Measurements from ENCODE around the gene FAM161B.
"Not testable (repeated sequence)": the region's sequence is repeated elsewhere in the genome, so short reads cannot be mapped to it uniquely, and the experiment has no call there.

The FAM161B gene

GRCh38 chr14:73895939-73896338 is 54.0 kb downstream of the FAM161B start:
- H3K27ac ChIP-seq (ENCODE audit: low read depth, low read length), result no peak overlapping the region
- peaks cover 67% of the 10 kb centered on the region for H3K36me3 ChIP-seq (ENCODE audit: control insufficient read depth, insufficient read depth, low read length)
- H3K9me3 ChIP-seq (ENCODE audit: control insufficient read depth, insufficient read depth, low read length), result no peaks in the 10 kb centered on the region
- H3K4me3 ChIP-seq (ENCODE audit: low read depth, low read length), result no peak overlapping the region
- H3K27me3 ChIP-seq (ENCODE audit: control insufficient read depth, insufficient read depth, low read length), result no peaks in the 10 kb centered on the region
- no peaks in the 10 kb centered on the region for H3K4me1 ChIP-seq (ENCODE audit: control insufficient read depth, insufficient read depth, low read length)
- H3K9ac ChIP-seq (ENCODE audit: low read depth, low read length), result no peak overlapping the region

- not testable (repeated sequence) for H3K4me3 ChIP-seq (ENCODE audit: low read depth, low read length); H3K27ac ChIP-seq (ENCODE audit: low read depth, low read length); H3K4me1 ChIP-seq (ENCODE audit: control insufficient read depth, insufficient read depth, low read length); H3K9me3 ChIP-seq (ENCODE audit: control insufficient read depth, insufficient read depth, low read length); H3K9ac ChIP-seq (ENCODE audit: low read depth, low read length); H3K27me3 ChIP-seq (ENCODE audit: control insufficient read depth, insufficient read depth, low read length)
- H3K36me3 ChIP-seq (ENCODE audit: control insufficient read depth, insufficient read depth, low read length), result peaks cover 64% of the 10 kb centered on the region
Measured at GRCh38 chr14:73894180-73894687, 55.7 kb downstream of the FAM161B start.

GRCh38 chr14:73889376-73889775 is 60.5 kb downstream of the FAM161B start:
- H3K4me3 ChIP-seq (ENCODE audit: low read depth, low read length), result no peak overlapping the region
- peaks cover 9% of the 10 kb centered on the region; the same call in 1 of the 2 replicates for H3K4me1 ChIP-seq (ENCODE audit: control insufficient read depth, insufficient read depth, low read length)
- H3K9ac ChIP-seq (ENCODE audit: low read depth, low read length), result no peak overlapping the region
- no peaks in the 10 kb centered on the region for H3K9me3 ChIP-seq (ENCODE audit: control insufficient read depth, insufficient read depth, low read length)
- no peak overlapping the region for H3K27ac ChIP-seq (ENCODE audit: low read depth, low read length)
- peaks cover 18% of the 10 kb centered on the region for H3K36me3 ChIP-seq (ENCODE audit: control insufficient read depth, insufficient read depth, low read length)
- H3K27me3 ChIP-seq (ENCODE audit: control insufficient read depth, insufficient read depth, low read length), result no peaks in the 10 kb centered on the region

- no peaks in the 10 kb centered on the region for H3K9me3 ChIP-seq (ENCODE audit: control insufficient read depth, insufficient read depth, low read length)
- H3K4me3 ChIP-seq (ENCODE audit: low read depth, low read length), result no peak overlapping the region
- no peaks in the 10 kb centered on the region for H3K27me3 ChIP-seq (ENCODE audit: control insufficient read depth, insufficient read depth, low read length)
- peaks cover 9% of the 10 kb centered on the region; the same call in 1 of the 2 replicates for H3K4me1 ChIP-seq (ENCODE audit: control insufficient read depth, insufficient read depth, low read length)
- no peak overlapping the region for H3K27ac ChIP-seq (ENCODE audit: low read depth, low read length)
- H3K36me3 ChIP-seq (ENCODE audit: control insufficient read depth, insufficient read depth, low read length), result peaks cover 15% of the 10 kb centered on the region
- H3K9ac ChIP-seq (ENCODE audit: low read depth, low read length), result no peak overlapping the region
Measured at GRCh38 chr14:73888971-73889370, 60.9 kb downstream of the FAM161B start.

GRCh38 chr14:73888460-73888725 is 61.5 kb downstream of the FAM161B start:
- no peak overlapping the region for H3K9ac ChIP-seq (ENCODE audit: low read depth, low read length)
- H3K4me1 ChIP-seq (ENCODE audit: control insufficient read depth, insufficient read depth, low read length), result peaks cover 9% of the 10 kb centered on the region; the same call in 1 of the 2 replicates
- H3K27me3 ChIP-seq (ENCODE audit: control insufficient read depth, insufficient read depth, low read length), result no peaks in the 10 kb centered on the region
- no peak overlapping the region for H3K27ac ChIP-seq (ENCODE audit: low read depth, low read length)
- H3K36me3 ChIP-seq (ENCODE audit: control insufficient read depth, insufficient read depth, low read length), result peaks cover 12% of the 10 kb centered on the region
- no peaks in the 10 kb centered on the region for H3K9me3 ChIP-seq (ENCODE audit: control insufficient read depth, insufficient read depth, low read length)
- peak overlapping the region; percentile 91; the same call in 1 of the 2 replicates for H3K4me3 ChIP-seq (ENCODE audit: low read depth, low read length)

GRCh38 chr14:73887694-73888459 is 62.0 kb downstream of the FAM161B start:
- Histone ChIP-seq H3K4me1 (ENCODE audit: control insufficient read depth, insufficient read depth, low read length) (peaks cover 9% of the 10 kb centered on the region; the same call in 1 of the 2 replicates), H3K9ac (ENCODE audit: low read depth, low read length) (peak overlapping the region; percentile 70; the same call in 1 of the 2 replicates), H3K9me3 (ENCODE audit: control insufficient read depth, insufficient read depth, low read length) (no peaks in the 10 kb centered on the region), H3K4me3 (ENCODE audit: low read depth, low read length) (peak overlapping the region; percentile 91), H3K27me3 (ENCODE audit: control insufficient read depth, insufficient read depth, low read length) (no peaks in the 10 kb centered on the region), H3K36me3 (ENCODE audit: control insufficient read depth, insufficient read depth, low read length) (peaks cover 8% of the 10 kb centered on the region; the same call in 1 of the 2 replicates), H3K27ac (ENCODE audit: low read depth, low read length) (peak overlapping the region; percentile 94)

GRCh38 chr14:73887318-73887616 is 62.6 kb downstream of the FAM161B start:
- H3K9me3 ChIP-seq (ENCODE audit: control insufficient read depth, insufficient read depth, low read length), result no peaks in the 10 kb centered on the region

GRCh38 chr14:73886449-73887317 is 63.2 kb downstream of the FAM161B start, which contains the start of gene ZNF410:
Gene ZNF410, plus strand, starts transcription at chr14:73886859. Its CDS starts 5,317 bp downstream, at chr14:73892176.
- no peaks in the 10 kb centered on the region for H3K27me3 ChIP-seq (ENCODE audit: control insufficient read depth, insufficient read depth, low read length)
- peak within 1 kb of the TSS; percentile 70 for H3K9ac ChIP-seq (ENCODE audit: low read depth, low read length)
- H3K4me3 ChIP-seq (ENCODE audit: low read depth, low read length), result peak within 1 kb of the TSS; percentile 91
- peak within 1 kb of the TSS; percentile 94 for H3K27ac ChIP-seq (ENCODE audit: low read depth, low read length)
- peaks cover 9% of the 10 kb centered on the region for H3K36me3 ChIP-seq (ENCODE audit: control insufficient read depth, insufficient read depth, low read length)
- peaks cover 9% of the 10 kb centered on the region; the same call in 1 of the 2 replicates for H3K4me1 ChIP-seq (ENCODE audit: control insufficient read depth, insufficient read depth, low read length)
- H3K9me3 ChIP-seq (ENCODE audit: control insufficient read depth, insufficient read depth, low read length), result no peaks in the 10 kb centered on the region

More at GRCh38 chr14:73887318-73887616, 62.6 kb downstream of the FAM161B start:
- Histone ChIP-seq H3K36me3 (ENCODE audit: control insufficient read depth, insufficient read depth, low read length) (peaks cover 8% of the 10 kb centered on the region), H3K9ac (ENCODE audit: low read depth, low read length) (peak overlapping the region; percentile 70), H3K27ac (ENCODE audit: low read depth, low read length) (peak overlapping the region; percentile 94), H3K4me1 (ENCODE audit: control insufficient read depth, insufficient read depth, low read length) (peaks cover 9% of the 10 kb centered on the region; the same call in 1 of the 2 replicates), H3K4me3 (ENCODE audit: low read depth, low read length) (peak overlapping the region; percentile 91), H3K27me3 (ENCODE audit: control insufficient read depth, insufficient read depth, low read length) (no peaks in the 10 kb centered on the region)

GRCh38 chr14:73884438-73885190 is 65.3 kb downstream of the FAM161B start:
- Histone ChIP-seq H3K27ac (ENCODE audit: low read depth, low read length) (no peak overlapping the region), H3K4me1 (ENCODE audit: control insufficient read depth, insufficient read depth, low read length) (peaks cover 9% of the 10 kb centered on the region; the same call in 1 of the 2 replicates), H3K27me3 (ENCODE audit: control insufficient read depth, insufficient read depth, low read length) (no peaks in the 10 kb centered on the region), H3K9ac (ENCODE audit: low read depth, low read length) (no peak overlapping the region), H3K9me3 (ENCODE audit: control insufficient read depth, insufficient read depth, low read length) (no peaks in the 10 kb centered on the region), H3K36me3 (ENCODE audit: control insufficient read depth, insufficient read depth, low read length) (peaks cover 18% of the 10 kb centered on the region), H3K4me3 (ENCODE audit: low read depth, low read length) (no peak overlapping the region)
